ENCODE results near the gene PHC3.

Gene PHC3

DNA sequence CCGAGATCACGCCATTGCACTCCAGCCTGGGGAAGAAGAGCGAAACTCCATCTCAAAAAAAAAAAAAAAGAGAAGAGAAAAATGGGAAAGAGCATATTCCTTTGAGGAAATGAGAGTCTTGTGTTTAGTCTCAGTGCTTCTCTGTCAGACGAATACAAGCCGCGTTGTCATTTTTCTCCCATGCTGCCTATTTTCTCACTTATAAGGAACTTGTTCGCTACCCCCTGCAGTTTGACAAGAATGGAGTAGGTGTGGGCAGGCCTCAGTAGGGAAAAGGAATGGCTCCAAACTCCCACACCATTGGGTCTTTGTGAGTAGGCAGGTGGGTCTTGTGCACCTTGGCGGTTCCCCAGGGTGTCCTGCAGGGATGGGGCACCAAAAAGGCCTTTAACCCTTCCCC lies 137.3 kb downstream of the PHC3 start:
- no peak for ATAC-seq

DNA sequence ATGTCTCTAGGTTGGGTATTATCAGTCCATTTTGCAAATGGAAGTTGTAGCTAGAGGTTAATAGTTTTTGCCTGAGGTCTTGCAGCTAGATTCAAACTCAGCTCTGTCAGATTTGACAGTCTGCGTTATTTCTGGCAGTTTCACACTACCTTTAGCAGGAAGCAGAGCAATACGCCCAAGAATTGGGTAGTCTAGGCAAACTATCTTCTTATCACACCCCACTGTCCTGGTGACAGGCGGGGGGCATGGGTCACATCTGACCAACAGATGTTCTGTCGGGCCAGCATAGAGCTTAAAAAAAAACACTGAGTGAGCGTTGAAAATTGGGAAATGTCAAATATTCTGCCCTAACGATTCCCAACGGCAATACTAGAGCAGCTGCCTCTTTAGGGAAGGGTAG lies 138.0 kb downstream of the PHC3 start:
- TF ChIP-seq TCF4 (CRISPR knock-in tag; IDR thresholded peaks at IDR 0.05; ENCODE audit: borderline replicate concordance): no peak
- no peak for TF ChIP-seq ARNTL (CRISPR knock-in tag; IDR thresholded peaks at IDR 0.05; ENCODE audit: borderline replicate concordance, low read depth)
- no peak for TF ChIP-seq TOX (CRISPR knock-in tag; IDR thresholded peaks at IDR 0.05; ENCODE audit: borderline replicate concordance)
- ATAC-seq: no peak

More for the DNA sequence above, 137.3 kb downstream of the PHC3 start:
- no peak for TF ChIP-seq ZFP3 (CRISPR knock-in tag; IDR thresholded peaks at IDR 0.05)
- TF ChIP-seq ZNF565 (CRISPR knock-in tag; conservative IDR thresholded peaks at IDR 0.05; ENCODE audit: low read depth): no peak

DNA sequence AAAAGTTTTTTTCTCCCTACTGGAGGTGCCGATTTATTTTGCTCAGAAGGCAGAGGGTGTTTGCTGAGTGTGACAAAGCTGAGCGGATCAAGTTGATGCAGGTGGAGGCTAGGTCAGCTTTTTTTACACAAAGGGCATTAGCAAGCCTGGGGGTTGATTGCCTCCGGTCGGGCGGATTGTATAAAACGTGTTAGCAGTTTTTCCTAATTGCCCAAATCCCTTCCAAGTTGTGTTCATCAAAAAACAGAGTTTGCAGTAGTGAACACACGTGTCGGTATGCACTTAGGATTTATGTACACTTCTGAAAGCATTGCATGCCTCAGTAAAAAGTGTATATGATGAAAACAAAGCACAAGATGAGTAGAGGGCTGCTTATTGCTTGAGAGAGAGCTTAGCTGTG lies 141.1 kb downstream of the PHC3 start:
- no peak for ATAC-seq
- TF ChIP-seq PPARA (CRISPR knock-in tag; IDR thresholded peaks at IDR 0.05; ENCODE audit: borderline replicate concordance) (no peak), SNAI2 (CRISPR knock-in tag; IDR thresholded peaks at IDR 0.05) (no peak), ZFP30 (CRISPR knock-in tag; IDR thresholded peaks at IDR 0.05) (no peak), ARNTL (CRISPR knock-in tag; IDR thresholded peaks at IDR 0.05; ENCODE audit: borderline replicate concordance, low read depth) (no peak), ZNF8 (CRISPR knock-in tag; IDR thresholded peaks at IDR 0.05) (no peak), ESRRG (CRISPR knock-in tag; IDR thresholded peaks at IDR 0.05) (no peak)
- TF ChIP-seq, protein P1, sequence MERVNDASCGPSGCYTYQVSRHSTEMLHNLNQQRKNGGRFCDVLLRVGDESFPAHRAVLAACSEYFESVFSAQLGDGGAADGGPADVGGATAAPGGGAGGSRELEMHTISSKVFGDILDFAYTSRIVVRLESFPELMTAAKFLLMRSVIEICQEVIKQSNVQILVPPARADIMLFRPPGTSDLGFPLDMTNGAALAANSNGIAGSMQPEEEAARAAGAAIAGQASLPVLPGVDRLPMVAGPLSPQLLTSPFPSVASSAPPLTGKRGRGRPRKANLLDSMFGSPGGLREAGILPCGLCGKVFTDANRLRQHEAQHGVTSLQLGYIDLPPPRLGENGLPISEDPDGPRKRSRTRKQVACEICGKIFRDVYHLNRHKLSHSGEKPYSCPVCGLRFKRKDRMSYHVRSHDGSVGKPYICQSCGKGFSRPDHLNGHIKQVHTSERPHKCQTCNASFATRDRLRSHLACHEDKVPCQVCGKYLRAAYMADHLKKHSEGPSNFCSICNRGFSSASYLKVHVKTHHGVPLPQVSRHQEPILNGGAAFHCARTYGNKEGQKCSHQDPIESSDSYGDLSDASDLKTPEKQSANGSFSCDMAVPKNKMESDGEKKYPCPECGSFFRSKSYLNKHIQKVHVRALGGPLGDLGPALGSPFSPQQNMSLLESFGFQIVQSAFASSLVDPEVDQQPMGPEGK (CRISPR knock-in tag; IDR thresholded peaks at IDR 0.05; ENCODE audit: borderline replicate concordance): no peak
- TF ChIP-seq, protein P2, sequence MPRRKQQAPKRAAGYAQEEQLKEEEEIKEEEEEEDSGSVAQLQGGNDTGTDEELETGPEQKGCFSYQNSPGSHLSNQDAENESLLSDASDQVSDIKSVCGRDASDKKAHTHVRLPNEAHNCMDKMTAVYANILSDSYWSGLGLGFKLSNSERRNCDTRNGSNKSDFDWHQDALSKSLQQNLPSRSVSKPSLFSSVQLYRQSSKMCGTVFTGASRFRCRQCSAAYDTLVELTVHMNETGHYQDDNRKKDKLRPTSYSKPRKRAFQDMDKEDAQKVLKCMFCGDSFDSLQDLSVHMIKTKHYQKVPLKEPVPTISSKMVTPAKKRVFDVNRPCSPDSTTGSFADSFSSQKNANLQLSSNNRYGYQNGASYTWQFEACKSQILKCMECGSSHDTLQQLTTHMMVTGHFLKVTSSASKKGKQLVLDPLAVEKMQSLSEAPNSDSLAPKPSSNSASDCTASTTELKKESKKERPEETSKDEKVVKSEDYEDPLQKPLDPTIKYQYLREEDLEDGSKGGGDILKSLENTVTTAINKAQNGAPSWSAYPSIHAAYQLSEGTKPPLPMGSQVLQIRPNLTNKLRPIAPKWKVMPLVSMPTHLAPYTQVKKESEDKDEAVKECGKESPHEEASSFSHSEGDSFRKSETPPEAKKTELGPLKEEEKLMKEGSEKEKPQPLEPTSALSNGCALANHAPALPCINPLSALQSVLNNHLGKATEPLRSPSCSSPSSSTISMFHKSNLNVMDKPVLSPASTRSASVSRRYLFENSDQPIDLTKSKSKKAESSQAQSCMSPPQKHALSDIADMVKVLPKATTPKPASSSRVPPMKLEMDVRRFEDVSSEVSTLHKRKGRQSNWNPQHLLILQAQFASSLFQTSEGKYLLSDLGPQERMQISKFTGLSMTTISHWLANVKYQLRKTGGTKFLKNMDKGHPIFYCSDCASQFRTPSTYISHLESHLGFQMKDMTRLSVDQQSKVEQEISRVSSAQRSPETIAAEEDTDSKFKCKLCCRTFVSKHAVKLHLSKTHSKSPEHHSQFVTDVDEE (CRISPR knock-in tag; IDR thresholded peaks at IDR 0.05): no peak
- TF ChIP-seq, protein P3, sequence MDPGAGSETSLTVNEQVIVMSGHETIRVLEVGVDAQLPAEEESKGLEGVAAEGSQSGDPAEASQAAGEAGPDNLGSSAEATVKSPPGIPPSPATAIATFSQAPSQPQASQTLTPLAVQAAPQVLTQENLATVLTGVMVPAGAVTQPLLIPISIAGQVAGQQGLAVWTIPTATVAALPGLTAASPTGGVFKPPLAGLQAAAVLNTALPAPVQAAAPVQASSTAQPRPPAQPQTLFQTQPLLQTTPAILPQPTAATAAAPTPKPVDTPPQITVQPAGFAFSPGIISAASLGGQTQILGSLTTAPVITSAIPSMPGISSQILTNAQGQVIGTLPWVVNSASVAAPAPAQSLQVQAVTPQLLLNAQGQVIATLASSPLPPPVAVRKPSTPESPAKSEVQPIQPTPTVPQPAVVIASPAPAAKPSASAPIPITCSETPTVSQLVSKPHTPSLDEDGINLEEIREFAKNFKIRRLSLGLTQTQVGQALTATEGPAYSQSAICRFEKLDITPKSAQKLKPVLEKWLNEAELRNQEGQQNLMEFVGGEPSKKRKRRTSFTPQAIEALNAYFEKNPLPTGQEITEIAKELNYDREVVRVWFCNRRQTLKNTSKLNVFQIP (CRISPR knock-in tag; IDR thresholded peaks at IDR 0.05; ENCODE audit: borderline replicate concordance, low read depth): no peak

DNA sequence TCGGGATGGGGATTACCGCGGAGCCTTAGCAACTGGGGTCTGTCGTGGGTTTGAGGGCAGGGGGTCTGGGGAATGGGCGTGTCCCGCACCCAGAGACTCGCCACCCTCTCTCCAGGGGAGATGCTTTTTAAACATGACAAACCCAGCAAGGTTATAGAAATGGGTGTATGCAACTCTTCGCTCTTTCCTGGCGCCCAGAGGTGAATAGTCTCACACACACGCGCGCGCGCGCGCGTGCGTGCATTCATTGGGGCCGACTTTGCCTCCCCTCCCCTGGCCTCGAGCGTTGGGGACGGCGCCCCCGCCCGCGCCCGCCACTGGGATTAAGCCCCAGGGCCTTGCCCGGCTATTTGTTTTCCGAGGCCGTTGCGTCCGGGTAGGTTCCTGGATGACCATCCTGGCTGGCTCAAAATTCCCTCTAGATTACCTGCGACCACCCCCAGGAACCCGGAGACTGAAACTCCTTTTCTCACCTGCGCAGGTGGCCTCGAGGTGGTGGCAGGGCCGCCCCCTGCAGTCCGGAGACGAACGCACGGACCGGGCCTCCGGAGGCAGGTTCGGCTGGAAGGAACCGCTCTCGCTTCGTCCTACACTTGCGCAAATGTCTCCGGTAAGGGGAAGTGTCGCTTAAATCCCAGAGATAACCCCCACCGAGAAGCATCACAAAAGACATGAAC lies 143.0 kb downstream of the PHC3 start:
- peak; percentile 18 for ATAC-seq

More for the DNA sequence above, 143.0 kb downstream of the PHC3 start:
- TF ChIP-seq ZFP3 (CRISPR knock-in tag; IDR thresholded peaks at IDR 0.05) (no peak), ZNF70 (CRISPR knock-in tag; IDR thresholded peaks at IDR 0.05) (no peak), RARB (CRISPR knock-in tag; IDR thresholded peaks at IDR 0.05) (no peak), ESRRG (CRISPR knock-in tag; IDR thresholded peaks at IDR 0.05) (no peak), ARNTL (CRISPR knock-in tag; IDR thresholded peaks at IDR 0.05; ENCODE audit: borderline replicate concordance, low read depth) (no peak), TCF4 (CRISPR knock-in tag; IDR thresholded peaks at IDR 0.05; ENCODE audit: borderline replicate concordance) (no peak)
- TF ChIP-seq, protein P4, sequence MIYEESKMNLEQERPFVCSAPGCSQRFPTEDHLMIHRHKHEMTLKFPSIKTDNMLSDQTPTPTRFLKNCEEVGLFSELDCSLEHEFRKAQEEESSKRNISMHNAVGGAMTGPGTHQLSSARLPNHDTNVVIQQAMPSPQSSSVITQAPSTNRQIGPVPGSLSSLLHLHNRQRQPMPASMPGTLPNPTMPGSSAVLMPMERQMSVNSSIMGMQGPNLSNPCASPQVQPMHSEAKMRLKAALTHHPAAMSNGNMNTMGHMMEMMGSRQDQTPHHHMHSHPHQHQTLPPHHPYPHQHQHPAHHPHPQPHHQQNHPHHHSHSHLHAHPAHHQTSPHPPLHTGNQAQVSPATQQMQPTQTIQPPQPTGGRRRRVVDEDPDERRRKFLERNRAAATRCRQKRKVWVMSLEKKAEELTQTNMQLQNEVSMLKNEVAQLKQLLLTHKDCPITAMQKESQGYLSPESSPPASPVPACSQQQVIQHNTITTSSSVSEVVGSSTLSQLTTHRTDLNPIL (CRISPR knock-in tag; IDR thresholded peaks at IDR 0.05; ENCODE audit: low read depth): no peak
- TF ChIP-seq, protein P1 (CRISPR knock-in tag; IDR thresholded peaks at IDR 0.05; ENCODE audit: borderline replicate concordance): no peak
- TF ChIP-seq, protein P5, sequence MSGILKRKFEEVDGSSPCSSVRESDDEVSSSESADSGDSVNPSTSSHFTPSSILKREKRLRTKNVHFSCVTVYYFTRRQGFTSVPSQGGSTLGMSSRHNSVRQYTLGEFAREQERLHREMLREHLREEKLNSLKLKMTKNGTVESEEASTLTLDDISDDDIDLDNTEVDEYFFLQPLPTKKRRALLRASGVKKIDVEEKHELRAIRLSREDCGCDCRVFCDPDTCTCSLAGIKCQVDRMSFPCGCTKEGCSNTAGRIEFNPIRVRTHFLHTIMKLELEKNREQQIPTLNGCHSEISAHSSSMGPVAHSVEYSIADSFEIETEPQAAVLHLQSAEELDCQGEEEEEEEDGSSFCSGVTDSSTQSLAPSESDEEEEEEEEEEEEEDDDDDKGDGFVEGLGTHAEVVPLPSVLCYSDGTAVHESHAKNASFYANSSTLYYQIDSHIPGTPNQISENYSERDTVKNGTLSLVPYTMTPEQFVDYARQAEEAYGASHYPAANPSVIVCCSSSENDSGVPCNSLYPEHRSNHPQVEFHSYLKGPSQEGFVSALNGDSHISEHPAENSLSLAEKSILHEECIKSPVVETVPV (CRISPR knock-in tag; IDR thresholded peaks at IDR 0.05): no peak
- TF ChIP-seq, protein P2 (CRISPR knock-in tag; IDR thresholded peaks at IDR 0.05): no peak

All from SK-N-SH treated with all-trans-retinoic acid at 6 μM for 48 hours (cell line).